Endodermal cell (in vitro differentiated cells): ENCODE data around the gene HNRNPM. TPM values are rescaled to one million over a fixed set of nuclear protein-coding genes. Genes with fewer than 3 reads are reported as not detected.
A peak's percentile ranks its signal among the peaks of the same experiment; 100 is the strongest.

Experiments used
- DNase-seq: peaks from one replicate; pipeline ENCODE4 v3.0.0-alpha.2; 2017
- H3K27ac ChIP-seq: 2 replicates; pipeline ENCODE4 v1.5.1; 2013; ENCODE audit warnings: mild to moderate bottlenecking, low read depth, low read length, moderate library complexity
- H3K27me3 ChIP-seq: 2 replicates; pipeline ENCODE4 v1.6.1; 2013; ENCODE audit warnings: mild to moderate bottlenecking, low read length, moderate library complexity; ENCODE audit not compliant: insufficient read depth, control insufficient read depth, poor library complexity, severe bottlenecking
- H3K36me3 ChIP-seq: 2 replicates; pipeline ENCODE4 v1.7.0; 2013; ENCODE audit warnings: mild to moderate bottlenecking, low read length, moderate library complexity; ENCODE audit not compliant: control insufficient read depth, insufficient read depth
- H3K4me1 ChIP-seq: one replicate; pipeline ENCODE4 v1.7.0; 2013; ENCODE audit warnings: low read length; ENCODE audit not compliant: control insufficient read depth, insufficient read depth
- H3K4me3 ChIP-seq: 2 replicates; pipeline ENCODE4 v1.5.1; 2013; ENCODE audit warnings: mild to moderate bottlenecking, low read length, moderate library complexity
- H3K9ac ChIP-seq: 2 replicates; pipeline ENCODE4 v1.6.1; 2013; ENCODE audit warnings: mild to moderate bottlenecking, low read length, moderate library complexity; ENCODE audit not compliant: poor library complexity, severe bottlenecking; ENCODE audit errors: extremely low read depth
- H3K9me3 ChIP-seq: 2 replicates; pipeline ENCODE4 v1.6.1; 2013; ENCODE audit warnings: mild to moderate bottlenecking, low read length, moderate library complexity; ENCODE audit not compliant: control insufficient read depth
- H3K27ac Mint-ChIP-seq: 2 replicates; pipeline ENCODE4 v1.8.0; 2020; ENCODE audit warnings: mixed read lengths
- H3K27me3 Mint-ChIP-seq: 2 replicates; pipeline ENCODE4 v1.8.0; 2021; ENCODE audit warnings: mild to moderate bottlenecking, mixed read lengths; ENCODE audit not compliant: insufficient read depth
- H3K36me3 Mint-ChIP-seq: 2 replicates; pipeline ENCODE4 v1.8.0; 2020; ENCODE audit warnings: low read depth, mixed read lengths
- H3K4me1 Mint-ChIP-seq: 2 replicates; pipeline ENCODE4 v1.8.0; 2020; ENCODE audit warnings: mixed read lengths
- H3K4me3 Mint-ChIP-seq: 2 replicates; pipeline ENCODE4 v1.8.0; 2020; ENCODE audit warnings: mild to moderate bottlenecking, moderate library complexity, mixed read lengths
- H3K9me3 Mint-ChIP-seq: 2 replicates; pipeline ENCODE4 v1.8.0; 2020; ENCODE audit warnings: mild to moderate bottlenecking, mixed read lengths
- CTCF ChIP-seq: fragments of 200-600 bp; sonication (generic); conservative IDR thresholded peaks from 2 replicates; pipeline ENCODE4 v1.5.0; 2021; ENCODE audit warnings: antibody characterized with exemption, mild to moderate bottlenecking
- WGBS, 2 experiments: methylation state at CpG; one replicate each; pipeline versions ENCODE4 v1.1.5 to v1.1.7; 2013; ENCODE audit warnings: missing lambda C conversion rate in 2 of 2, mixed read lengths in 1 of 2; ENCODE audit not compliant: insufficient coverage in 1 of 2, insufficient read length in 1 of 2; 5-methylcytosine and 5-hydroxymethylcytosine counted together
- total RNA-seq, 2 donors: library from RNA; stranded (reverse); fragmentation: NEBNext Ultra II Directional in 1 of 2; extraction: Animal tissue kit (Norgen Biotek cat#: 25700) in 1 of 2; gene quantifications; 2 replicates in 1 of 2; 3 replicates in 1 of 2; pipeline ENCODE4 v1.2.1, GENCODE V29; 2021

Gene HNRNPM
- total RNA-seq, 2 donors from 2014 or later, result 271 to 370 TPM

GRCh38 chr19:8481616-8482015 lies 36.8 kb downstream of the HNRNPM start:
- no peaks in the 10 kb centered on the region for H3K9me3 Mint-ChIP-seq
- Histone ChIP-seq H3K9ac (no peak overlapping the region), H3K9me3 (no peaks in the 10 kb centered on the region), H3K4me3 (no peak overlapping the region), H3K36me3 (peaks cover 90% of the 10 kb centered on the region), H3K27me3 (no peaks in the 10 kb centered on the region), H3K27ac (no peak overlapping the region), H3K4me1 (no peaks in the 10 kb centered on the region)
- WGBS, 2 experiments, result 93 to 100% methylated on average over 1 to 6 of the region's 6 CpGs
- H3K4me3 Mint-ChIP-seq, result no peak overlapping the region
- no peak for TF ChIP-seq CTCF
- peaks cover 77% of the 10 kb centered on the region for H3K36me3 Mint-ChIP-seq
- peak overlapping the region; percentile 87 for H3K27ac Mint-ChIP-seq
- no peak for DNase-seq
- no peaks in the 10 kb centered on the region for H3K27me3 Mint-ChIP-seq
- H3K4me1 Mint-ChIP-seq, result peaks cover 11% of the 10 kb centered on the region

- Mint-ChIP-seq H3K27me3 (no peaks in the 10 kb centered on the region), H3K4me3 (no peak overlapping the region), H3K4me1 (peaks cover 9% of the 10 kb centered on the region), H3K9me3 (no peaks in the 10 kb centered on the region), H3K27ac (peak overlapping the region; percentile 23), H3K36me3 (peaks cover 78% of the 10 kb centered on the region)
- no peaks in the 10 kb centered on the region for H3K4me1 ChIP-seq
- H3K27me3 ChIP-seq, result no peaks in the 10 kb centered on the region
- DNase-seq, result no peak
- H3K27ac ChIP-seq, result no peak overlapping the region
- WGBS, 2 experiments, result 96 to 97% methylated on average over 9 to 10 of the region's 11 CpGs
- H3K36me3 ChIP-seq, result peaks cover 91% of the 10 kb centered on the region
- H3K9me3 ChIP-seq, result no peaks in the 10 kb centered on the region
- no peak overlapping the region for H3K9ac ChIP-seq
- no peak for TF ChIP-seq CTCF
- H3K4me3 ChIP-seq, result no peak overlapping the region
Measured at GRCh38 chr19:8482696-8483095, 37.9 kb downstream of the HNRNPM start.

DNA sequence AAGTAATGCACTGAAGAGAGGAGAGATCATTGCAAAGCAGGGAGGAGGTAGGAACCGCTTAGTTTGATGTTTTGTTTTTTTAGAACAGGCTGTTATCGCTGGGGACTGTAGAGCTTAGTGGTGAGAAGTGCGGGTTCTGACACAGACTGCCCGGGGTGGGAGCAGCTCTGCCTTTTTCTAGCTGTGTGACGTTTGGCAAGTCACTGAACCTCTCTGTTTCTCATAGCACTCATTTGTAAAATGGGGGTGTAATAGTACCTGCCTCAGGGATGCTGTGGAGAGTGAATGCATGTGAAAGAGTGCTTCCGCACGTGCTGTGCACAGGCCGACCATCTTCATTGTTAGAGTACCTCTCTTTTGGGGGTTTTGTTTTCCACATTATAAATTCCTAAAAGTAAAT lies 38.4 kb downstream of the HNRNPM start:
- H3K4me1 ChIP-seq, result no peaks in the 10 kb centered on the region
- peak overlapping the region; percentile 23 for H3K27ac Mint-ChIP-seq
- H3K4me3 ChIP-seq, result no peak overlapping the region
- peaks cover 8% of the 10 kb centered on the region for H3K4me1 Mint-ChIP-seq
- no peak for TF ChIP-seq CTCF
- no peak for DNase-seq
- no peaks in the 10 kb centered on the region for H3K27me3 ChIP-seq
- H3K9me3 Mint-ChIP-seq, result no peaks in the 10 kb centered on the region
- peaks cover 91% of the 10 kb centered on the region for H3K36me3 ChIP-seq
- 96 to 100% methylated on average over 2 to 8 of the region's 8 CpGs for whole genome bisulfite sequencing, 2 experiments
- H3K9me3 ChIP-seq, result no peaks in the 10 kb centered on the region
- H3K27me3 Mint-ChIP-seq, result no peaks in the 10 kb centered on the region
- peaks cover 78% of the 10 kb centered on the region for H3K36me3 Mint-ChIP-seq
- no peak overlapping the region for H3K4me3 Mint-ChIP-seq
- no peak overlapping the region for H3K9ac ChIP-seq
- H3K27ac ChIP-seq, result no peak overlapping the region
